Pancreas (tissue), 10 donors: ENCODE measurements around the gene CALN1. TPM values are rescaled to one million over a fixed set of nuclear protein-coding genes. Genes with fewer than 3 reads are reported as not detected.

Experiments used
- ATAC-seq, 4 donors: fragments of 200-7000 bp; cut with Tn5 transposase; one replicate each; pipeline versions ENCODE4 v1.8.0 to v1.9.1; 2020; ENCODE audit warnings: mild to moderate bottlenecking in 4 of 4, moderate library complexity in 4 of 4
- DNase-seq, 6 donors: peaks; one replicate each; pipeline ENCODE4 v3.0.0-alpha.2; 2020
- FAIRE-seq: peaks from 2 replicates; lab custom pipeline; 2012; peaks lifted over from hg19 to GRCh38; lab: Jason Lieb, UNC
- H3K27ac ChIP-seq, 4 donors: fragments of 200-600 bp; sonication (generic); 1 replicate in 3 of 4; 2 replicates in 1 of 4; pipeline versions ENCODE4 v1.5.0 to v1.8.0; 2020
- H3K27me3 ChIP-seq, 4 donors: fragments of 200-600 bp; one replicate each; pipeline ENCODE4 v1.8.0; 2021
- H3K36me3 ChIP-seq, 3 donors: fragments of 200-600 bp; sonication (generic) in 1 of 3; one replicate each; pipeline versions ENCODE4 v1.5.0 to v1.8.0; 2020 to 2021
- H3K4me1 ChIP-seq, 3 donors: fragments of 200-600 bp; one replicate each; pipeline ENCODE4 v1.8.0; 2021
- H3K4me3 ChIP-seq, 4 donors: fragments of 200-600 bp; sonication (generic) in 2 of 4; one replicate each; pipeline versions ENCODE4 v1.5.0 to v1.8.0; 2020 to 2021
- H3K9me3 ChIP-seq, 4 donors: fragments of 200-600 bp; one replicate each; pipeline ENCODE4 v1.8.0; 2021
- CTCF ChIP-seq, 4 donors: fragments of 200-600 bp; sonication (generic) in 3 of 4; IDR thresholded peaks; one replicate each; pipeline versions ENCODE4 v1.5.0 to v1.8.0; 2021; ENCODE audit warnings: antibody characterized with exemption in 4 of 4
- WGBS, 2 donors: extraction: QIAGEN DNeasy Blood & Tissue Kit; methylation state at CpG; one replicate each; pipeline ENCODE4 v1.1.7; 2013; 5-methylcytosine and 5-hydroxymethylcytosine counted together
- intact Hi-C, 3 donors: fragments of 100-400 bp; cut with DNase I; formaldehyde crosslinking; loops; one replicate each; pipeline versions ENCODE4 v1.11.1 to v1.14.2; 2022
- polyA plus RNA-seq, 2 donors: library from polyadenylated mRNA; stranded (reverse); fragments of 200-250 nt; gene quantifications; one replicate each; pipeline ENCODE4 v1.2.3, GENCODE V29; 2013
- total RNA-seq, 6 donors: library from RNA; stranded (reverse); fragmentation: NEBNext Ultra II Directional in 4 of 6; extraction: Animal tissue kit (Norgen Biotek cat#: 25700) in 4 of 6; gene quantifications; one replicate each; pipeline versions ENCODE4 v1.2.1 to v1.2.4, GENCODE V29; 2021 to 2023
- donor health status: healthy with polysubstance abuse.
- donor health status: DM: no; HTN: no; CAD: no; lungs with moderate emphysema.
- donor health status: DM: no; HTN: no; CAD: no.
- donor health status: control.
- donor health status: control.
- donor health status: Bipolar disorder and iron deficiency.
- donor health status: DM: yes; HTN: yes; CAD: no.
- donor health status: DM: no; HTN: no; CAD: no.
- donor health status: DM: no; HTN: no; CAD: no.
- donor health status: DM: yes; HTN: yes; CAD: no.

CALN1 gene
- total and polyA plus RNA-seq, 8 donors: 0.39 to 18.4 (median 1.5) TPM

GRCh38 chr7:71753236-71753635 is 658.9 kb downstream of the CALN1 start:
- H3K4me1 ChIP-seq: peaks cover 0 to 4% (median 0%) of the 10 kb centered on the region in 3 donors
- H3K27me3 ChIP-seq: no peaks in the 10 kb centered on the region
- no peak for TF ChIP-seq CTCF (IDR thresholded peaks at IDR 0.05)
- no peak for FAIRE-seq
- DNase-seq: no peak
- H3K27ac ChIP-seq: no peak overlapping the region
- H3K4me3 ChIP-seq: no peak overlapping the region
- intact Hi-C loops: loop anchor here in 1 of 3 donors (5.0 kb wide), 1 partner anchor 739 kb away; no protein-coding TSS in a partner anchor
- no peaks in the 10 kb centered on the region for H3K9me3 ChIP-seq
- no peaks in the 10 kb centered on the region for H3K36me3 ChIP-seq
- no peak for ATAC-seq
- 83 to 95% methylated on average over 2 of the region's 2 CpGs for WGBS, 2 donors

GRCh38 chr7:71752171-71752935 is 659.8 kb downstream of the CALN1 start:
- Histone ChIP-seq H3K9me3 (no peaks in the 10 kb centered on the region), H3K27me3 (no peaks in the 10 kb centered on the region), H3K4me3 (peak overlapping the region in 2 of 4 donors; percentile 1 to 27), H3K36me3 (no peaks in the 10 kb centered on the region), H3K27ac (no peak overlapping the region), H3K4me1 (peaks cover 0 to 4% (median 0%) of the 10 kb centered on the region in 3 donors)
- peak; percentile 69 to 85 (median 75) for TF ChIP-seq CTCF (IDR thresholded peaks at IDR 0.05)
- intact Hi-C loops: loop anchor here in 1 of 3 donors (5.0 kb wide), 1 partner anchor 740 kb away; no protein-coding TSS in a partner anchor
- 8 to 12% methylated on average over 34 to 43 of the region's 43 CpGs for WGBS, 2 donors
- peak; percentile 28 to 95 (median 68) for DNase-seq
- no peak for FAIRE-seq
- peak; percentile 84 to 96 (median 92) for ATAC-seq

- Histone ChIP-seq H3K27ac (no peak overlapping the region), H3K9me3 (no peaks in the 10 kb centered on the region), H3K4me3 (no peak overlapping the region), H3K4me1 (peaks cover 0 to 4% (median 0%) of the 10 kb centered on the region in 3 donors), H3K27me3 (no peaks in the 10 kb centered on the region), H3K36me3 (no peaks in the 10 kb centered on the region)
- TF ChIP-seq CTCF (IDR thresholded peaks at IDR 0.05): no peak
- 77 to 86% methylated on average over 6 of the region's 6 CpGs for WGBS, 2 donors
- ATAC-seq (no peak), DNase-seq (no peak), FAIRE-seq (no peak)
- intact Hi-C loops: loop anchor here in 1 of 3 donors (5.0 kb wide), 1 partner anchor 742 kb away; no protein-coding TSS in a partner anchor
Measured at GRCh38 chr7:71750290-71750689, 661.8 kb downstream of the CALN1 start.

GRCh38 chr7:71746006-71746405 is 666.1 kb downstream of the CALN1 start:
- H3K27ac ChIP-seq: no peak overlapping the region
- no peaks in the 10 kb centered on the region for H3K27me3 ChIP-seq
- intact Hi-C loops: loop anchor here in 1 of 3 donors (10.0 kb wide), 1 partner anchor 911 kb away; no protein-coding TSS in a partner anchor
- DNase-seq (no peak), FAIRE-seq (no peak), ATAC-seq (no peak)
- H3K9me3 ChIP-seq: no peaks in the 10 kb centered on the region
- 67 to 72% methylated on average over 5 of the region's 5 CpGs for WGBS, 2 donors
- TF ChIP-seq CTCF (IDR thresholded peaks at IDR 0.05): no peak
- no peaks in the 10 kb centered on the region for H3K36me3 ChIP-seq
- no peaks in the 10 kb centered on the region for H3K4me1 ChIP-seq
- no peak overlapping the region for H3K4me3 ChIP-seq

- H3K27me3 ChIP-seq: no peaks in the 10 kb centered on the region
- intact Hi-C loops: loop anchor here in 1 of 3 donors (10.0 kb wide), 1 partner anchor 905 kb away; no protein-coding TSS in a partner anchor
- H3K4me3 ChIP-seq: no peak overlapping the region
- H3K27ac ChIP-seq: no peak overlapping the region
- no peaks in the 10 kb centered on the region for H3K36me3 ChIP-seq
- ATAC-seq: no peak
- WGBS, 2 donors: 71 to 83% methylated on average over 5 of the region's 5 CpGs
- FAIRE-seq: no peak
- H3K9me3 ChIP-seq: no peaks in the 10 kb centered on the region
- TF ChIP-seq CTCF (IDR thresholded peaks at IDR 0.05): no peak
- no peak for DNase-seq
- no peaks in the 10 kb centered on the region for H3K4me1 ChIP-seq
Measured at GRCh38 chr7:71740174-71740560, 672.0 kb downstream of the CALN1 start.
